HG03565 (cell line): ENCODE results near the gene GNMT.

ENCODE experiments used
- ATAC-seq: cut with Tn5 transposase; IDR thresholded peaks from one replicate; pipeline ENCODE4 v1.9.1; 2021; ENCODE audit warnings: mild to moderate bottlenecking, moderate library complexity; ENCODE audit not compliant: unreplicated experiment

The GNMT gene

GRCh38 chr6:42960243-42961019, at the start of gene GNMT:
Gene GNMT, plus strand, starts transcription at chr6:42960754. Its CDS starts 14 bp downstream, at chr6:42960768.
- ATAC-seq = no peak

DNA sequence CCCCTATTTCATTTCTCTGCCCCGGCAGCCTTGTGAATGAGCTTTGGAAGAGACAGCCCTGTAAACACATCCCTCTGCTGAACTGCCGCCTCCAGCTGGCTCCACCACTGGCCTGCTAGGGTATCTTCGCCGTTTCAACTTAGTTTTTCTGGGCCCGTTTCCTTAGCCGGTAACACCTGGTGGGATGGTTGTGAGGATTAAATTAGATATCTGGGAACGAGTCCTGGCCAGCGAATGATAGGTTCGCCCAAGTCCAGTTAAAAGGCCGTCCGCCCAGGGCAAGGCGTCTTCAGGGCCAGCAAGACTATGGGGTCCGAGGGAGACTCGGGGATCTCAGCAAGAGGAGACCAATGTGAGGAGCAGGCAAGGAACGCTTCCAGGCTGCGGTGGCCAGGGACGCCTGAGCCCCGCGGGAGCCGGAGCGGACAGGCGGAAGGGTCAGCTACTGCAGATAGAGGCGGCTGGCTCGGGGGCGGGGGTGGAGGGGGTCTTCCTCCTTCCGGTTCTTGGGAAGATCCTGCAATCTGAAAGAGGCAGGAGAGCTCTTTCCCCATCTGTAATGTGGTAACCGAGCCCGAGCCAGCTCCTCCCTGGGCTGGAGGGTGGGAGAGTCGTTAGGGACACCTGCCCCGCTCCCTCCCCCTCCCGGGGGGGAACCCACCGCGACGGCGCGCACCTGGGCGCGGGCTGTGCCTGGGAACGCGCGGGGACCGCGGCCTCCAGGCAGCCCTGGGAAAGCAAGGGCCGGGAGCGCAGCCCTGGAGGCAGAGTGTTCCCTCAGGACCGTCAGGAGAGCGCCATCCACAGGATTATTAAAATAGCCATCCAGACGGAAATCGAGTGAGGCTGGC, 49.2 kb upstream of the GNMT start:
- ATAC-seq = no peak

DNA sequence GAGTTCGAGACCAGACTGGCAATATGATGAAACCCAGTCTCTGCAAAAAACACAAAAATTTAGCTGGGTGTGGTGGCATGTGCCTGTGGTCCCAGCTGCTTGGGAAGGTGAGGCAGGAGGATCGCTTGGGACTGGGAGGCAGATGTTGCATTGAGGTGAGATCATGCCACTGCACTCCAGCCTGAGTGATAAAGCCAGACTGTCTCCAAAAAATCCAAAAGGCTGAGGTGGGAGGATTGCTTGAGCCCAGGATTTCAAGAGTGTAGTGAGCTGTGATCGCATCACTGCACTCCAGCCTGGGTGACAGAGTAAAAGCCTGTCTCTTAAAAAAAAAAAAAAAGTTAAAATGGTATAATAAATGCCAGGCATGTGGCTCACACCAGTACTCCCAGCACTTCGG, 46.0 kb upstream of the GNMT start:
- ATAC-seq = no peak

DNA sequence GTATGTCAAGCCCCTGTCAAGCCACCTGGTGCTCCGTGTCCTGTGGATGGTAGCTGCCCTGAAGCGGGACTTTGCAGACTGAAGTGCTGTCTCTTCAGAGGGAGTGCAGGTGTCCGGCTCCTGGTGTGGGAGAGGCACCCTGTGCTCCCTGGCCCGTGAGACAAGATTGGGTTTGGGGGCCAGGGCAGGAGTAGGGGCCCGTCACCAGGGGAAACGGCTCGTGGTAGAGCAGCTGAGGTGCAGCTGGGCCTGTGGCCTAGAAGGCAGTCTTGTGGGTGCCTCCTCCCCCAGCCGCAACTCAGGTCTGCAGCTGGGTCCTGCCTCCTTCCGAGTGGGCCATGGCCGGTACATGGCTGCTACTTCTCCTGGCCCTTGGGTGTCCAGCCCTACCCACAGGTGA, 44.8 kb upstream of the GNMT start, which contains the start of gene PTCRA:
Gene PTCRA (plus strand): TSS at position 322 of the 400 bp plus-strand sequence. CDS start 17 bp downstream, at position 339.
- no peak for ATAC-seq

- no peak for ATAC-seq
Measured at GRCh38 chr6:42916288-42916687, 44.3 kb upstream of the GNMT start.

- no peak for ATAC-seq
Measured at GRCh38 chr6:42921801-42922200, 38.8 kb upstream of the GNMT start.

DNA sequence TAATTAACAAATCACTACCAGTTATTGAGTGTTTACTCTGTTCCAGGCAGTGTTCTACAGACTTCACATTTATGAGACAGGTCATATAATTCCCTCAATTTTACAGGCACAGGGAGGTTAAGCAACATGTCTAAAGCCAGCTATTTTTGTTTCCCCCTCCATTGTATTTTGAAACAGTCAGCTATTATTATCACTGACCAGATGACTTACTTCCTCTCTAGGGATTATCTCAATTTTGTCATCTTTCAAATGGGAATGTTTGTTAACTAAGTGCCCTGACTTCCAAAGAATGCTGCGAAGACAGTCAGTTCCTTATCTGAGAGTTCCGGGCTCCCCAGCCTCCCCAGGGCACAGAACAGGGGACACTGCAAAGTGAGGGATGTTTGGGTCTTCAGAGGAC, 36.9 kb upstream of the GNMT start:
- ATAC-seq = no peak

- no peak for ATAC-seq
Measured at GRCh38 chr6:42925248-42925857, 35.2 kb upstream of the GNMT start.

GRCh38 chr6:42928986-42929820, 31.4 kb upstream of the GNMT start, which contains the start of gene CNPY3:
Gene CNPY3, plus strand, starts transcription at chr6:42929480. Its CDS starts 91 bp downstream, at chr6:42929571.
- peak; percentile 63 for ATAC-seq

- ATAC-seq = peak; percentile 51
Measured at GRCh38 chr6:42929821-42930360, 30.7 kb upstream of the GNMT start.

DNA sequence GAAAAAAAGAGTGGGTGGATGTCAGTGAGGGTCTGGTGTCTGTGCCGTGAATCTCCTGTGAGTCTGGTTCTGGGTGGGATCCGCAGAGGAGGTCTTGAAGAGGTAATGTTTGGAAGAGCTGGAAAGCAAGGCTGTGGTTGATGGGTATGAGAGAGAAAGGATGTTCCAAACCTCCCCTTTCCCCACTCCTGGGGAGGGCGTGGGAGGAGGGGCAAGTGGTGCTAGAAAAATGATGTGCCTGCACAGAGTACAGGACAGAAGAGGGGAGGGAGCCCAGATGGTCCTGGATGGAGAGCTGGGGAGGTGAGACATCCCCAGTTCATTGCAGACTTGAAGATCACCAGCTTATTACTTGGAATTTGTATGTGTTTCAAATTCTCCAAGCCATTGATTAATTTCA, 28.1 kb upstream of the GNMT start:
- no peak for ATAC-seq

DNA sequence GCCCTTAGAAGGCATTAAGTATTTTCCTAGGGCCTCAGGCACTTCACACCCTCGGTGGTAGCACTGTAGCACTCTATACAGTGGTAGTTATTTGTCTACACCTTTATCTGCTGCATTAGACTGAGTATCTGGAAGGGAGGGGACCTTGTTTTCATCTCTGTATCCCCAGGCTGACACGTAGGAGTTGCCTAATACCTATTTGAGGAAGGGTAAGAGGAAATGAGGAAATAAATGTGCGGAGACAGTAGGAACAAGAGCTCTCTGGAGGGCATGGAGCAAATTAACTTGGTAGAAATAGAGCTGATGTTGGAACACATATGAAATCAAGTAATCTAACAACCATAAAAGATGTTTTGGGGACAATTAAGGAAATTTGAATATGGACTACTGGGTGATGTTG, 27.3 kb upstream of the GNMT start:
- no peak for ATAC-seq

DNA sequence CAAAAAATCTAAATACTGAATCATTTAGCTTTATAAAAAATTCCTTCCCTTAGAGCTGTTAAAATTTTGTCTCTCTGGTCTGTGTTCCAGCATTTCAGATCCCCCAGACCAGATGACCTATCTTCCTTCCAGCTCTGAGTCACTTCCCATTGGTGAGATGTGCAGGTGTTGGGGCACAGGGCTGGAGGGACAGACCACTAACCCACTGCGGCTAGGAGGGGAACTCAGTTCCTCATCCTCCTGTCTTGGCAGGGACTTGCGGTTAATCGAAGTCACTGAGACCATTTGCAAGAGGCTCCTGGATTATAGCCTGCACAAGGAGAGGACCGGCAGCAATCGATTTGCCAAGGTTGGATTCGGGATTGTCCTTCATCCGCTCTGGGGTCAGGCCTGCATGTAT, 25.2 kb upstream of the GNMT start:
- no peak for ATAC-seq

DNA sequence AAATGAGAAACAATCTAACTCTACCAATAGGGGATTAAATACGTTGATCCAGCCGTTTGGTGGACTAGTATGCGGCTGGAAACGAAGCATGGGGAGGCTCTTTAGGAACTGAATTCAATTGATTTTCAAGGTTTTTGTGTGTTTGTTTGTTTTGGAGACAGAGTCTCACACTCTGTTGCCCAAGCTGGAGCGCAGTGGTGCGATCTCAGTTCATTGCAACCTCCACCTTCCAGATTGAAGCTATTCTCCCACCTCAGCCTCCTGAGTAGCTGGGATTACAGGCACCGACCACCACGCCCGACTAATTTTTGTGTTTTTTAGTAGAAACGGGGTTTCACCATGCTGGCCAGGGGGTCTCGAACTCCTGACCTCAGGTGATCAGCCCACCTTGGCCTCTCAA, 24.2 kb upstream of the GNMT start:
- no peak for ATAC-seq

DNA sequence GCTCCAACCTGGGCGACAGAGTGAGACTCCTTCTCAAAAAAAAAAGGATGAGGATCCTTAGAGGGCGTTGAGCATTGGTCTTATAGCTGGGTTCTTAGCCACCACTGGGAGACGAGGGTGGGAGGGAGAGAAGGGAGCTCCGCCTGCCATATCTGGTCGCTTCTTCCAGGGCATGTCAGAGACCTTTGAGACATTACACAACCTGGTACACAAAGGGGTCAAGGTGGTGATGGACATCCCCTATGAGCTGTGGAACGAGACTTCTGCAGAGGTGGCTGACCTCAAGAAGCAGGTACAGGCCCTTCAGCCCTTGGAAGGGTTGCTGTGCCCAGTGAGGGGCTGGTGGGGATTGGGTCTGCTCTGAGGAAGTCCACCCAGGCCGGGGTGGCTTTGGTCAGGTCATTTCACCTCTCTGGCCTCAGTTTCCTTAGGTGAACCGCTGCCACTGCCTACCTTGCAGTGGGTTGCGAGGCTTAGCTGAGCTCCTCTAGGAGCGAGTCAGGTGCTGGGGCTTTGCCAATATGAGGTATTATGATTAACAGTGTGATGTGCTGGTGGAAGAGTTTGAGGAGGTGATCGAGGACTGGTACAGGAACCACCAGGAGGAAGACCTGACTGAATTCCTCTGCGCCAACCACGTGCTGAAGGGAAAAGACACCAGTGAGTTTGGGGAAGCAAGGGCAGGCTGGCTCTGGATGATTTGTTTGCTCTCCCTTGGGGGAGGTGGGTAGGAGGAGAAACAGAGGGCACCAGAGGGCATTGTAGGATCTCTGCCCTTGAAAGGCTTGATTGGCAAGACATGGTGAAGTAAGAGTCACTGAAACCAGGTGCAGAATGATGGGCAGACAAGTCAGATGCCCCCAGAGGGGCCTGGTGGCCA, 22.8 kb upstream of the GNMT start:
- ATAC-seq = no peak

DNA sequence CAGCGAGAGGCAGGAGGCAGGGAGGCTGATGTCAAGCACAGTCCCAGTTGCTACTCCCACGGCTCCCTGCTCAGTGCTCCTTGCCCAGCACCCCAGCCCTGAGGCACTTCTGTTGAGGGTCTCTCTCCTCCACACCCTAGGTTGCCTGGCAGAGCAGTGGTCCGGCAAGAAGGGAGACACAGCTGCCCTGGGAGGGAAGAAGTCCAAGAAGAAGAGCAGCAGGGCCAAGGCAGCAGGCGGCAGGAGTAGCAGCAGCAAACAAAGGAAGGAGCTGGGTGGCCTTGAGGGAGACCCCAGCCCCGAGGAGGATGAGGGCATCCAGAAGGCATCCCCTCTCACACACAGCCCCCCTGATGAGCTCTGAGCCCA, 22.1 kb upstream of the GNMT start:
- no peak for ATAC-seq

DNA sequence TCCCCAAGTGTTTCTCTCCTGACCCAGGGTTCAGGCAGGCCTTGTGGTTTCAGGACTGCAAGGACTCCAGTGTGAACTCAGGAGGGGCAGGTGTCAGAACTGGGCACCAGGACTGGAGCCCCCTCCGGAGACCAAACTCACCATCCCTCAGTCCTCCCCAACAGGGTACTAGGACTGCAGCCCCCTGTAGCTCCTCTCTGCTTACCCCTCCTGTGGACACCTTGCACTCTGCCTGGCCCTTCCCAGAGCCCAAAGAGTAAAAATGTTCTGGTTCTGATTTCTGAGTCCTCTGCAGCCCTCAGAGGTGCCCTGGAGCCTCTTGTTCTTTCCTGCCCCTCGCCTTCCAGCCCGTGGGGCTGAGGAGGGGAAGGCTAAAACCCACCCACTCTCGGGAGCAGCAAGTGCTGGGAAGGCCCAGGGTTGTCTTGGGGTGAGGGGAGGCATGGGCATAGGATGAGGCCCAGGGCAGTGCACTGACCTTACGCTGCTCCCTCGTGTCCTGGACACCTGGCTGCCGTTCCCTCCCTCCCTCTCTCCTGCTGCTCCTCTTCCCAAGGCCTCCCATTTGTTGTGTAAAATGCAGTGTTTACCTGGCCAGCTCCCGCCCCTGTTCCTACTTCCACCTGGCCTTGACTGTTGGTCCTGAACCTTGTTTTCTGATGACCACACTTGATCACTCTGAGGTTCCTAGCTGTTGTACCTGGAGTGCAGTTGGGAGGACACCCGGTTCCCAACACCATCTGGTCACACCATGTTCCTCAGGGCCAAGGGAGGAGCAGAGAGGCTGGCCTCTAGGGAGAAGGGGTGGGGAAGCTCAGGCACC, 21.4 kb upstream of the GNMT start:
- ATAC-seq = no peak

DNA sequence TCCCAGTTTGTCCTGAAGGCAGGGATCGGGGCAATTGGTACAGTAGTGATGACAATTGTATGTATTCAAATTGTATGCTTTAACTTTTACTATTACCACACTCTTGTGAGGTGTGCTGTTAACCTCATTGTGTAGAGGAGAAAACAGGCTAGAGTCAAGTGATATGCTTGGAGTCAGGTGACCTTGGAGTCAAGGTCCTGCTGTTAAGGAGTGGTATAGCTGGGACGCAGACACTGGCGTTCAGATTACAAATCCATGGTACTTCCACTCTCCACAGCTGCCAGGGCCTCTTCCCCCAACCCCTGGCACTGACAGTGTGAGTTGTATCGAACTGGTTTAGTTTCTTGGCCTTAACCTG, 20.8 kb upstream of the GNMT start:
- ATAC-seq = no peak
